ENCODE measurements around the gene ZCCHC24.

The ZCCHC24 gene

DNA sequence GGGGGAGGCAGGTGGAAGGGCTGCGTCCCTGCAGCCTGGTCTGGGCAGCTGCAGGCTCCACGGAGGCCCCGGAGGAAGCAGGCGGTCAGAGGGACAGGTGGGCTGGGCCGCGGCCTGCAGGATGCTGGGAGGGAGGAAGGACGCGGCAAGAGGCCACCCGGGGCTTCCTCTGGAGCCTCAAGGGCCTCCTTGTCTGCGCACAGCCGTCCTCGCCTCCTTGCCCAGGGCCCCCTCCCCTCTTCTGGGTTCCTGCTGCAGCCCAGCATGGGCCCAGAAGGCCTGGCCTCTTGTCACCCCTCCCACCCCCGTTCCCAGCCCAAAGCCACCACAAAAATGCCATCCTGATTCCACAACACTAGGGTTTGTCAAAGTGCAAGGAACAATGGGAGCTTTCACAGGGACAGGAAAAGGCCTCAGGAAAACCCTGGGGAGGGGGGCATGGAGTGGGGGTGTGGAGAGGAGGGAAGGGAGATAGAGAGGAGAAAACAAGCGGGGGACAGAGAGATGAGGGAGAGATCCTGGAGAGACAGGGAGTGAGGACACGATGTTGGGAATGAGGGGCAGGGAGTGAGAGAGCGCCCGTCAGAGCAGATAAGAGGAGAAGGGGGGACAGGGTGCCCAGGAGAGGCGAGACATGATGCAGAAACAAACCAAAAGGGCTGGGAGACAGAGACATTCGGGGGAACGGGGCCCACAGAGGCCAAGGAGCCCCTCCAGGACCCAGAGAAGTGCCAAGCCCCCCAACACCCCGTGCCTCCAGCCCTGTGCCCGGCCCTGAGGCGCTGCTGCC, 41.8 kb downstream of the ZCCHC24 start:
- Mint-ChIP-seq H3K9me3 (no peaks in the 10 kb centered on the region), H3K4me3 (no peak overlapping the region), H3K4me1 (no peaks in the 10 kb centered on the region), H3K27ac (no peak overlapping the region), H3K36me3 (no peaks in the 10 kb centered on the region), H3K27me3 (peaks cover 52% of the 10 kb centered on the region)
- CTCF ChIA-PET: no interaction called here
- no peak for DNase-seq

DNA sequence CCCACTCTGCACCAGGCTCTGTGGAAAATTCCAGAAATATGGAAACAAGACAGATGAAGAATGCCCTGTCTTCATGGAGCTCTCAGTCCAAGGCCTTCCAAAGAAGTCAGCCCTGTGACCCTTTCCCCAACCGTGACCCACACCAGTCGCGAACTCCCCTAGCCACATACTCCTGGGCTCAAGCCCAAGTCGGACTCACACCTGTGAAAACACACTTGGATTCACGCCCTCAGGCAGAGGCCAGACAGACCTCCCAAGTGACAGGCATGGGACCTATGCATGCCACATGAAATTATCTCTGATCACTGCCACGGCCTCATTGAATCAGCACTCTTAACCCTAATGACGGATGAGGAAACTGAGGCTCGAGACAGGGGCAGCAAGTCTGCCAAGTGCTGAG, 42.5 kb downstream of the ZCCHC24 start:
- H3K4me1 Mint-ChIP-seq: no peaks in the 10 kb centered on the region
- CTCF ChIA-PET: interaction anchor here (1.4 kb wide), 1 partner anchor 66 kb away, joined by 3 read pairs; no protein-coding TSS in a partner anchor

DNA sequence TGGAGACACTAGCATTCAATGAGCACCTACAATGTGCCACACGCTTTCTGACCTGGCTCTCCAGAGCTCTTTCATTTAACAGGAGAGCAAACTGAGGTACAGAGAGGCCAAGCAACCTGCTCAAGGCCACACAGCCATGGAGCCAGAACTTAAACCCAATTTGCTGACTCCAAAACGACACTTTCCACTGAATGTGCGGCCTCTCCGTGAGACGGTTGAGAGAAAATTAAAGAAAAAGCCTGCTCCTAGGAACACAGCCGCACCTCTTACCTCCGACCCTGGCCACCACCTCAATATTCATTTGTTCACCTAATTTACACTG, 42.8 kb downstream of the ZCCHC24 start:
- Mint-ChIP-seq H3K27me3 (peaks cover 58% of the 10 kb centered on the region), H3K4me1 (no peaks in the 10 kb centered on the region), H3K27ac (no peak overlapping the region), H3K9me3 (no peaks in the 10 kb centered on the region), H3K4me3 (no peak overlapping the region), H3K36me3 (no peaks in the 10 kb centered on the region)
- no peak for DNase-seq
- CTCF ChIA-PET: interaction anchor here (1.4 kb wide), 1 partner anchor 66 kb away, joined by 3 read pairs; no protein-coding TSS in a partner anchor

More for the DNA sequence above, 42.5 kb downstream of the ZCCHC24 start:
- Mint-ChIP-seq H3K27ac (no peak overlapping the region), H3K27me3 (peaks cover 57% of the 10 kb centered on the region), H3K4me3 (no peak overlapping the region), H3K9me3 (no peaks in the 10 kb centered on the region), H3K36me3 (no peaks in the 10 kb centered on the region)
- DNase-seq: no peak

DNA sequence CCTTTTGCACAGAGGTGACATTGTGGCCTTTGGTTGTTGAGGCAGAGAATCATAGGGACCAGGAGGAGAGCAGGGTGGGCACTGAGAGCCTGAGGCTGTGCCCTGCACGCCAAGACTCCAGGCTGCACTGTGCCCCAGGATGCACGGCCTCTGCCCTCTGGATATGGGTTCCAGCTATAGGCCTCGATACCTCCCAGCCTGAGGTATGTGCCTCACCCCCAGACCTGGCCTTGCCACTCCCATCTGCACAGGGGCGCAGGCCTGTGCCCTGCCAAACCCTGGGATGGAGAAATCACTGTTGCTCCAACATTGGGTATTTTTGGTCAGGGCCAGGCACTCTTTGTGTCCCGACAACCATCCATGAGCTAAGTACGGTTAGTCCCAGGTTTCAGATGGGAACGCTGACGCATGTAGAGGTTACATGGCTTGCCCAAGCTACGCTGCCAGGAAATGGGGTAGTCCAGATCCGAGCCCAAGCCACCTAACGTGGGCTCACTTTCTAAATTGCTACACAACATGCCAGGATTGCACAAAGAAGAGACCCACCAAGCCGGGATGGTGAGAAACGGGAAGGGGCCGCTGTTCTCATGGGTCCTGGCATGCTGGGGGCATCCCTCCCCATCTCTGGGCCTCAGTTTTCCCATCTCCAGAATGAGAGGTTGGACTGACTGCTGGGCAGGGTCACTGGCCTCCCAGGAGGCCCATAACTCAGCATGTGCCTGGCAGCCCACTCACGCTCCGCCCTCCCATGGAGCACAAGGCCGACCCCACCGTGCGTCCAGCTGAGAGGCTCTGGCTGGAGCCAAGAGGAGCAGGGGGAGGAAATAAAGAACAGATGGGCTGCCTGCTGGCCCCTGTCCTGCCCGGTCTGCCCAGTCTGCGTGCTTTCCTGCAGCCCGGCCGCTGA, 44.2 kb downstream of the ZCCHC24 start:
- Mint-ChIP-seq H3K36me3 (no peaks in the 10 kb centered on the region), H3K4me1 (no peaks in the 10 kb centered on the region), H3K27ac (no peak overlapping the region), H3K9me3 (no peaks in the 10 kb centered on the region), H3K4me3 (no peak overlapping the region), H3K27me3 (peaks cover 53% of the 10 kb centered on the region)
- CTCF ChIA-PET: interaction anchor here (0.6 to 3.2 kb wide), 12 partner anchors 13 to 88 kb away, joined by 3 to 24 read pairs (median 3); no protein-coding TSS in a partner anchor
- DNase-seq: no peak

DNA sequence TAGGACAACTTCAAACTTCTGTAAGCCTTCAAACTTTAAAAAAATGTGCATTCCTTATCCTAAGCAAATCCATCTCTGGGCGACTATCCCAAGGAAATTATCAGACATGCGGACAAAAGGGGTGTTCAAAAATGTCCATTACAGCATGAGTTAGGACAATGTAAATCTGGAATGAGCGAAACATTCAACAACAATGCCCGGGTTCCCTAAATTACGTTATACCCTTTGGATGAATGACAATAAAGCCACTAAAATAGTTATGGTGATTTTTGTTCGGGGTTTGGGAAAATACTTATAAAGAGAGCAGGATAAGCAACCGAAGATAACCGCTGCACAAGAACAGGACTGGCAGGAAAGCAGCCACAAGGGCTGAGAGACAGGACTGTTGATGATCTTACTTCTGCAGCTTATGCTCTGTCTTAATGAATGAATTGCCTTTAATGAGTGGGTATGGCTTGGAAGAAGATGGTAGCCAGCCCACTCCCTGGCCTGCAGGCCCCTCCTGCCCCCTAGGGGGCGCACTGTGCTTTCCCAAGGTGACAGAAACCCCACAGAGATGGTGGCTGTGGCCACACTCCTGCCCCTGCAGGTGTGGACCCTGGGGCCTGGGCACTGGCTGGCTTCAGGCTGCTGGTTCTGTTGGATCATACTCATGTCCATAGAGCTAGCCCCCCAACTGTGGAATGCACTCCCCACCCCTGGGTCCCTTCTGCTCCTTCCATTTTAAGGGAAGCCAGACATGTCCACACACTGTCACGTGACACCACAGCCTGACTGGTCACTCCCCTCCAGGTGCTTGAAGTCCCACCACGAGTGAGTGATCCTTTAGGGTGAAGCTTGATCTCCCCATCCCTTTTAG, 45.0 kb downstream of the ZCCHC24 start:
- CTCF ChIA-PET: interaction anchor here (0.8 to 3.2 kb wide), 10 partner anchors 12 to 89 kb away, joined by 3 to 24 read pairs (median 3); no protein-coding TSS in a partner anchor
- H3K4me1 Mint-ChIP-seq: no peaks in the 10 kb centered on the region
- peak; percentile 70 for DNase-seq
- H3K4me3 Mint-ChIP-seq: no peak overlapping the region
- no peaks in the 10 kb centered on the region for H3K9me3 Mint-ChIP-seq
- H3K36me3 Mint-ChIP-seq: no peaks in the 10 kb centered on the region
- no peak overlapping the region for H3K27ac Mint-ChIP-seq
- H3K27me3 Mint-ChIP-seq: peaks cover 48% of the 10 kb centered on the region

DNA sequence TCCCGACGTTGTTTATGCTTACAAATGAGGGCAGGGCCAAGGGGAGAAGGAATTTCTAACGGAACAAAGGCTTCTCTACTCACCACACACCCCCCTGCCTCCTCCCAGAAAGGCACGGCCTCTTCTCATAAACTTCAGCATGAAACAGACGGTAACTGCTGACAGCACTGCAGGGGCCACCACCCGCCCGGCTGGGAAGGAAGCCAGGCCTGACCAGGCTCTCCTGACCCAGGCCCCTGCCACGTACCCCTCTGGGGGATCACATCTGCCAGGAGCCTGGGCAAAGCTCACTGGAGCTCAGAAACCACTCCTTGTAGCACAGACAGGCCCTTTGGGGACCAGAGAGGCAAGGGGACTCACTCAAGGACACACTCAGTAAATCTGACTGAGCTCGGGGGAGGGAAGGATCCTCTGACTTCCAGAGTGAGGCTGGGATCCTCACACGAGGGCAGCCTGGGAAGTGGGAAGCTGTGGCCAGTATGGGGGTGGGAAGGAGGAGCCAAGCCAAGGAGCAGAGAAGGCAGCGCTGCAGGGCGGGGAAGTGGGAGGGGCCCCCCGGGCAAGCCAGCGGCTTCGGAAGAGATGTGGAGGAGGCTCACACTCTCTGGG, 46.1 kb downstream of the ZCCHC24 start:
- Mint-ChIP-seq H3K36me3 (no peaks in the 10 kb centered on the region), H3K27me3 (peaks cover 45% of the 10 kb centered on the region), H3K4me1 (no peaks in the 10 kb centered on the region), H3K9me3 (no peaks in the 10 kb centered on the region), H3K27ac (no peak overlapping the region), H3K4me3 (no peak overlapping the region)
- DNase-seq: no peak
- CTCF ChIA-PET: interaction anchor here (1.2 to 3.2 kb wide), 4 partner anchors 11 to 87 kb away, joined by 3 to 24 read pairs (median 12); no protein-coding TSS in a partner anchor

DNA sequence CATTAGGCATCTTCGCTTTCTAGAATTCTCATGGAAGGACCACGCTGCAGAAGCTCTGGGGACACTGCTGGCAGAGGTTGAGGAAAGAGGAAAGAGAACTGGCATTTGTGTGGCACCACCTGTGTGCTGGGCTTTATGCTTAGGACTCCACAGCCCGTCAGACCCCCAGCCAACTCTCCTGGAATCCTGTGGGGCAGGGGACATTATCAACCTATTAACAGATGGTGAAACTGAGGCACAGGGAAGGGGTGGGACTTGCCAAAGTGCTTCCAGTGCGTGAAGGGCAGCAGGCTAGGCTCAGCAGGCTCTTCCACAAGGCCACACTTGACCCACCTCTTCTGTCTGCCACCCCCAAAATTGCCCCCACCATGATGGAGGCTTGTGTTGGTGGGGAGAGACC, 46.8 kb downstream of the ZCCHC24 start:
- Mint-ChIP-seq H3K36me3 (no peaks in the 10 kb centered on the region), H3K27me3 (peaks cover 45% of the 10 kb centered on the region), H3K9me3 (no peaks in the 10 kb centered on the region), H3K4me3 (no peak overlapping the region), H3K4me1 (no peaks in the 10 kb centered on the region), H3K27ac (no peak overlapping the region)
- DNase-seq: no peak
- CTCF ChIA-PET: interaction anchor here (3.1 to 3.2 kb wide), 2 partner anchors 24 to 70 kb away, joined by 16 to 24 read pairs; no protein-coding TSS in a partner anchor

DNA sequence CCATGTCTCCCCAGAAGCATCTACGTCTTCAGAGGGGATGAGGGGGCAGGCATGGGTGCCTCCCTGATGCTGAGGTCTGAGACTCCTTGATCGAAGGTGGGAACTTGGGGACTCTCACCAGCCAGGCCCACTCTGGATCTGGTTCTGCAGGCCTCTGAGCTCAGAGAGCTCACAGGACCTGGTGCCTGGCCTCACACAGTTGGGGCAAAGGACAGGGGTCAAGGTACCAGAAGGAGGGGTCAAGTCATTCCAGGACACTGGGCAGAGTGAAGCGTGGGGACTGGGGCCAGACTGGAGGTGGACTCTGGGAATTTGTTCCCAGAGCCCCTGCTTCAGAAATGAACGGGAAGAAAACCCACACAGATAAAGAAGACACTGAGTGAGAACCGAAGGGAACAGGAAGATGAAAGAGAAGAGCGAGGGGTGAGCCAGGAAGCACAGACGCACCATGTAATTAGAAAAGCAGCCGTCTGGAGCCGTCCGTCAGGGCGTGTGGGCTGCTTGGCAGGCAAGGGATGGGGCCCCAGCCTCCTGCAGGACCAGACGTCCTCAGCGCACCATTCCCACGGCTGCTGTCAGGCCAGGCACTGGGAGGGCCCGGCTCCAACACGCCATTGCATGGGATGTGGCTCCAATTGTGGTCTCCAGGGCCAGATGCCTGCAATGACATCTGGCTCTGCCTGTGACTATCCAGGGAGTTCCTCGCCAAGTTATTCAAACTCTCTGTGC, 47.7 kb downstream of the ZCCHC24 start:
- DNase-seq: no peak
- Mint-ChIP-seq H3K4me1 (no peaks in the 10 kb centered on the region), H3K4me3 (no peak overlapping the region), H3K27ac (no peak overlapping the region), H3K9me3 (no peaks in the 10 kb centered on the region), H3K27me3 (peaks cover 36% of the 10 kb centered on the region), H3K36me3 (no peaks in the 10 kb centered on the region)
- CTCF ChIA-PET: interaction anchor here (2.0 kb wide), 1 partner anchor 23 kb away, joined by 5 read pairs; no protein-coding TSS in a partner anchor

DNA sequence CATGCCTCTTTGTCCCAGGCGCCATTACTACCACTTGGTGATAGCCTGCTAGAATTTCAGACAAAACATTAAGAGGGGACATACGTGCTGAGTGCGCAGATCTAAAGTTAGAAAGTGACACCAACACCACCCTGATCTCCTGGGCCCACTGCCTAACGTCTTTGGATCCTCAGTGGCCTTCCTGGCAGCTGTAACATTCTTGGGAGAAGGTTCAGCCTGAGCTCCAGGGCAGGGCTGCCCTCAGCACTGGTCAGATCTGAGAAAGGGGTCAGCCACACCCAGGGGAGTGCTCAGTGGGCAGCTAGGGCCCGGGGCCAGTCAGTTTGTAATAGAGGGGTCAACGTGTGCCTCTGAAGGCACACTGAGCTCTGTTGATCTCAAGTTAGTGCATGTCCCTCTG, 48.4 kb downstream of the ZCCHC24 start:
- Mint-ChIP-seq H3K27me3 (peaks cover 36% of the 10 kb centered on the region), H3K9me3 (no peaks in the 10 kb centered on the region), H3K4me3 (no peak overlapping the region), H3K4me1 (no peaks in the 10 kb centered on the region), H3K27ac (no peak overlapping the region), H3K36me3 (no peaks in the 10 kb centered on the region)
- no peak for DNase-seq
- CTCF ChIA-PET: interaction anchor here (2.0 kb wide), 1 partner anchor 23 kb away, joined by 5 read pairs; no protein-coding TSS in a partner anchor

DNA sequence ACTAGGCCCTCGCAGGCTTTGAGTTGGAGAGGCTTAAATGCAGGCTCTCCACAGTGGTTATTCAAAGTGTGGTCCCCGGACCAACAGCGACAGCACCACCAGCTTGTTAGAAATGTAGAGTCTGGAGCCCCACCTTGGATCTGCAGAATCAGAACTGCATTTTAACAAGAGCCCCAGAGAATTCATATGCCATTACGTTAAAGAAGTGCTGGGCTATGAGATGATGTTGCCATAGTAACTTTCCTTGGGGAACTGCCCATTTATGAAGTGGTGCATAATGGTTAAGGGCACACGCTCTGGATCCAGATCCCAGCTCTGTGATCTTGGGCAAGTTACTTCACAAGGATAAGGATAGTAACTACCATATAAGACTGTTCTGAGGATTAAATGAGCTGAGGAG, 48.9 kb downstream of the ZCCHC24 start:
- H3K36me3 Mint-ChIP-seq: no peaks in the 10 kb centered on the region
- H3K4me3 Mint-ChIP-seq: no peak overlapping the region
- H3K9me3 Mint-ChIP-seq: no peaks in the 10 kb centered on the region

DNA sequence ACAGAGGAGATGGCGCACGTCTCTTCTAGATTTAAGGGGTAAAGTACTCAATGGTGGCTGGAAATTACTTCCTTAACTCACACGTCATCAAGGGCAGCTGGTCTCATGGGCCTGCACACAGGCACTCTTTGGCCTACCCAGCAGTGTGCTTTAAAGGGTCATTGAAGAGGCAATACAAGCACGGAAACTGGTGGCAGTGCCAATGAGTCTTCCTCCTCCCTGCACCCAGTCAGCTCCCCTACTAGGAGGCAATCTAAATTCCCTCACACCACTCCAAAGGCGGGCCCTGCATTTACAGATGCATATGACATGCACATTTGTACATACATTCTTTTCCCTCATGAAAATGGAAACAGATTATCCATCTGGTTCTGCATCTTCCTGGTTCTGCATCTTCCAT, 50.8 kb downstream of the ZCCHC24 start:
- Mint-ChIP-seq H3K36me3 (no peaks in the 10 kb centered on the region), H3K27ac (no peak overlapping the region), H3K4me3 (no peak overlapping the region), H3K4me1 (no peaks in the 10 kb centered on the region), H3K9me3 (no peaks in the 10 kb centered on the region), H3K27me3 (peaks cover 41% of the 10 kb centered on the region)
- DNase-seq: no peak
- CTCF ChIA-PET: no interaction called here

More for the DNA sequence above, 48.9 kb downstream of the ZCCHC24 start:
- DNase-seq: no peak
- H3K27me3 Mint-ChIP-seq: peaks cover 38% of the 10 kb centered on the region
- CTCF ChIA-PET: interaction anchor here (2.0 kb wide), 1 partner anchor 22 kb away, joined by 5 read pairs; no protein-coding TSS in a partner anchor
- no peaks in the 10 kb centered on the region for H3K4me1 Mint-ChIP-seq
- H3K27ac Mint-ChIP-seq: no peak overlapping the region

DNA sequence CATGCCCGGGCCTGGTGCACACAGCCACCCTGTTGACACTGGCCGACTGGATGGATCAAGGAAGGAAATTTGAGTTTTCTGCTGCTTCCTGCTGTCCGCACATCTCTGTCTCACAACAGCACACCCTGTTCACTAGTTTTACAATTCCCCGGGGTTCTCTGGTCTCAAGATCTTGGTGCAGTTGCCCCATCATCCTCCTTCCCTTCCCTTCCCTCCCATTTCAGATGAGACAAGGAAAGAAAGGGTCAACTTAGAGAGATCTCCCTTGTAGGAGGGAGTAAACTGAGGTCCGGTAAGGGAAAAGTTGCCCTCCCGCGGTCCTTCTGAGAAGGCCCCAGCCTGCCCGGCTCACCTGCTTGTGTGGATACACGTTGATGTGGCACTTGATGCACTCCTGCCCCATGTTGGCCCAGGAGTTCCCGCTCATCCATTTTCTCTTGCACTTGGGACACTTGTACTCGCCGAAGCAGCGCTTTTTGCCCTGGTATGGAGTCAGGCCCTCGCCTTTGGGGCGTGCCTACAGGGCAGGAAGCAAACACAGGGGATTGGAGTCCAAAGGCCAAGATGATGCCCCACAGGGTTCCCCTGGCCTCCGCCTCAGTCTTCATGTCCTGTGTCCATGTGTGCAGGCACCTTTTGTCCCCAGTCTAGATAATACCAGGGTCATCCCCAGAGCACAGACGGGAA, 51.4 kb downstream of the ZCCHC24 start:
- no peaks in the 10 kb centered on the region for H3K4me1 Mint-ChIP-seq
- no peak for DNase-seq
- CTCF ChIA-PET: no interaction called here

More for the DNA sequence above, 51.4 kb downstream of the ZCCHC24 start:
- H3K9me3 Mint-ChIP-seq: no peaks in the 10 kb centered on the region
- peaks cover 35% of the 10 kb centered on the region for H3K27me3 Mint-ChIP-seq
- no peaks in the 10 kb centered on the region for H3K36me3 Mint-ChIP-seq
- no peak overlapping the region for H3K4me3 Mint-ChIP-seq
- H3K27ac Mint-ChIP-seq: no peak overlapping the region

All from activated naive CD4-positive, alpha-beta T cell treated with anti-CD3 and anti-CD28 coated beads, Interleukin-2, amount 10 ng/mL, durations not matched to agents 7 days and 5 days (primary cell).